ENCODE measurements around the gene ABL1.
"Not testable (repeated sequence)": the region's sequence is repeated elsewhere in the genome, so short reads cannot be mapped to it uniquely, and the experiment has no call there.

The ABL1 gene

GRCh38 chr9:130834371-130835336, at the start of gene ABL1:
TSS of gene ABL1 (plus strand) at chr9:130835254. CDS start at chr9:130835447, 193 bp downstream.
- DNase-seq (ENCODE audit: low read depth): peak; percentile 43

GRCh38 chr9:130785940-130786508, 49.0 kb upstream of the ABL1 start:
- DNase-seq (ENCODE audit: low read depth): no peak

- no peak for DNase-seq (ENCODE audit: low read depth)
These were observed 48.5 kb upstream of the ABL1 start for GRCh38 chr9:130786526-130786925.

DNA sequence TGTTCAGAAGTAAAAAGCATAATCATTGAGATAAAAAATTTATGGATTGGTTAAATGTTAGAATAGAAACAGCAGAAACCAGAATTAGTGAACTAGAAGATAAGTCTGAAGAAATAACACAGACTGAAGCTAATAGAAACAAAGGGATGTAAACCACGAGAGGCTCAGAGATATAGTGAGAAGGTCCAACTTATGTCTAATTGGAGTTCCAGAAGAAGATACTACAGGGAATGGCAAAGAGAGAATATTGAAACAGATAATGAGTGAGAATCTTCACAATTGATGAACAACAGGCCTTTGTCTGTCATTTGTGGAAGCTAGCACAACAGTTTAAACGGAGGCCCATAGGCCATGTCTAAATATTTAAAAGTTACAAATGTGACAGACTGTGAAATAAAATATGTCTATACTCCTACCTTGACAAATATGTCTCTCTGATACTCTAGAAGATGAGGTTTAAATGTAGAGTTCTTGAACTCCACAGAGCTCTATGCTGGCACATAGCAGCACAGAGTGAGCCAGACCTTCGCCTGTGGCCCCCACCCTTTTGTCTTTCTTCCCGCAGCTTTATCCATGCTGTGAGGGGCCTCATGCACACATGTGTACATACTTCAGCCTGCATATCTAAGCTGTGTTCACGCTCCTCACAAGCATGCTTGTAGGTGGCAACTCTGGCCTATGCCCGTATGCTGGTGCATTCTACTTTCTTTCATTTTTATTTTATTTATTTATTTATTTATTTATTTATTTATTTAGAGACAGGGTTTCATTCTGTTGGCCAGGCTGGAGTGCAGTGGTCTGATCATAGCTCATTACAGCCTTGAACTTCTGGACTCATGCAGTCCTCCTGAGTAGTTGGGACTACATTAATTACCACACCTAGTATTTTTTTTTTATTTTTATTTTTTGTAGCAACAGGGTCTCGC, 45.0 kb upstream of the ABL1 start:
- DNase-seq (ENCODE audit: low read depth): no peak

- no peak for DNase-seq (ENCODE audit: low read depth)
These were observed 43.7 kb upstream of the ABL1 start for GRCh38 chr9:130791303-130791894.

- DNase-seq (ENCODE audit: low read depth): no peak
These were observed 41.5 kb upstream of the ABL1 start for GRCh38 chr9:130793589-130793988.

- DNase-seq (ENCODE audit: low read depth): not testable (repeated sequence)
These were observed 41.0 kb upstream of the ABL1 start for GRCh38 chr9:130794021-130794420.

- DNase-seq (ENCODE audit: low read depth): not testable (repeated sequence)
These were observed 40.6 kb upstream of the ABL1 start for GRCh38 chr9:130794423-130794822.

GRCh38 chr9:130794923-130795495, 40.0 kb upstream of the ABL1 start:
- no peak for DNase-seq (ENCODE audit: low read depth)

GRCh38 chr9:130803116-130803515, 31.9 kb upstream of the ABL1 start:
- not testable (repeated sequence) for DNase-seq (ENCODE audit: low read depth)

- no peak for DNase-seq (ENCODE audit: low read depth)
These were observed 29.3 kb upstream of the ABL1 start for GRCh38 chr9:130805510-130806326.

- DNase-seq (ENCODE audit: low read depth): no peak
These were observed 28.7 kb upstream of the ABL1 start for GRCh38 chr9:130806327-130806716.

DNA sequence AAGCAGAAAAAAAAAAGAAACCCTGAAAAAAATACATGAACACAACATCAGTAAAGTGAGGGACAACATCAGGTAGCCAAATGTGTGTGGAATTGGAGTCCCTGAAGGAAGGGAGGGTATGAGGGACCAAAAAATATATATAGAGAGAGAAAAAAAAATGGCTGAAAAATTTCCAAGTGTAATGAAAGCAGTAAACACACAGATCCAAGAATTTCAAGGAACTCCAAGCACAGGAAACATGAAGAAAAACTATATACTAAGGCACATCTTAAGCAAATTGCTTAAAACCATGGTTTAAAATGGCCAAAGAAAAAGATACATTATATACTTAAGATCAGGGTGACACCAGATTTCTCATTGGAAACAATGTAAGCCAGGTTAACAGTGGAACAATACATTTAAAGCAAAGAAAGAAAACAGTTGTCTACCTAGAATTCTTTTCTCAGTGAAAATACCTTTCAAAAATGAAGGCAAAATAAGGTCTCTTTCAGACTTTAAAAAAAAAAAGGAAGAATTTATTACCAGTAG, 24.4 kb upstream of the ABL1 start:
- no peak for DNase-seq (ENCODE audit: low read depth)

DNA sequence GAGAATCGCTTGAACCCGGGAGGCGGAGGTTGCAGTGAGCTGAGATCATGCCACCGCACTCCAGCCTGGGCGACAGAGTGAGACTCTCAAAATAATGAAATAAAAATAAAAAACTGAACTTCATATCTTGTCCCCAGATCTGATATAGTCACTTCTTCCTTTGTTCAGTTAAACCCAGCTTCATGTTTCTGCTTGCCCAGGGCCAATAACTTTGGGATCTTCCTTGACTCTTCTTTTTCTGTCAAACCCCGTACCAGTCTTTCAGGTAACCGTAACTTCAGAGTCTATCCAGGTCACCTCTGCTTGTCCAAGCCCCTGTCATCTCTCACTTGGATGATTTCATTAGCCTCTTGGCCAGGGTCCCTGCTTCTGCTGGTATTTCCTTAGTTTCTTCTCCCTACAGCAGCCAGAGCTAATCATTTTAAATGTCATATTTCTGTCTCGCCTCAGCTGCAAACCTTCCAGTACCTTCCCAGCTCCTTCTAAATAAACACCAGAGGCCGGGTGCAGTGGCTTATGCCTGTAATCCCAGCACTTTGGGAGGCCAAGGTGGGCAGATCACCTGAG, 19.7 kb upstream of the ABL1 start:
- no peak for DNase-seq (ENCODE audit: low read depth)

DNA sequence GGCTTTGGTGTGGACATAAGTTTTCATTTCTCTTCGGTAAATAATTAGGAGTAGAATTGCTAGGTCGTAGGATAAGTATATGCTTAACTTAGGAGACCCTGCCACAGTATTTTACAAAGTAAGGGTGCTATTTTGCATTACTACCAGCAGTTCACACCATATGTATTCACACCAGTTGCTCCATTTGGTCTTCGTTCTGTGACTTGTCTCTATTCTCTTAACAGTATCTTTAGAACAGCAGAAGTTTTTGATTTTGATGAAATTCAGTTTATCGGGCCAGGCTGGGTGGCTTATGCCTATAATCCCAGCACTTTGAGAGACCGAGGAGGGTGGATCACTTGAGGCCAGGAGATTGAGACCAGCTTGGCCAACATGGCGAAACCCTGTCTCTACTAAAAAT, 17.1 kb upstream of the ABL1 start:
- no peak for DNase-seq (ENCODE audit: low read depth)

DNA sequence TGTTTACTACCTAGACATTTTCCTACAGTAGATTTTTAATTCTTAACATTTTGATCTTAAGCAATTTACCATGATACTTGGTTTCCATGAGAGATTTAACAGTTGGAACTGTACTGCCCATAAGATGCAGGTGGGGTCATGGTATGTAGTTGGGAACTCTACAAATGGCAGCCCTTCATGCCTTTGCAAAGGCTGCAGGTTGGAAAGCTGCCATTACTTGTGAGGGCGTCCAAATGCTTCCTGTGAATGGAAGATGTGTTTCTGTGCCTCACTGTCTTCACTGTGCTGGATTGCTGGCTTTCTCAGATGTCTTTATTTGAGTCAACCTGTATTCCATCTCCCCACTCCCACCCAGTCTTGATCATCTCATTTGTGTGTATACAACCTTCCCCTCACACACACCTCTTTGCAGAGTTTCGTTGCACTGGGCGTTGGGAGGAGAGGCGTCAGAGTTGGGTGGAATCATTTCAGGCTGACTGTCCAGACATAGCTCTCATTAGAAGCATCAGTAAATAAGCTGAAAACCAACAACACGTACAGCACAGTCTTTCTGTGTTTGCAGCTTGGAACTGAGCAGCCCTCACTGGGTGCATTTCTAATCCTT, 14.8 kb upstream of the ABL1 start:
- no peak for DNase-seq (ENCODE audit: low read depth)

- DNase-seq (ENCODE audit: low read depth): no peak
These were observed 11.6 kb upstream of the ABL1 start for GRCh38 chr9:130823435-130823834.

DNA sequence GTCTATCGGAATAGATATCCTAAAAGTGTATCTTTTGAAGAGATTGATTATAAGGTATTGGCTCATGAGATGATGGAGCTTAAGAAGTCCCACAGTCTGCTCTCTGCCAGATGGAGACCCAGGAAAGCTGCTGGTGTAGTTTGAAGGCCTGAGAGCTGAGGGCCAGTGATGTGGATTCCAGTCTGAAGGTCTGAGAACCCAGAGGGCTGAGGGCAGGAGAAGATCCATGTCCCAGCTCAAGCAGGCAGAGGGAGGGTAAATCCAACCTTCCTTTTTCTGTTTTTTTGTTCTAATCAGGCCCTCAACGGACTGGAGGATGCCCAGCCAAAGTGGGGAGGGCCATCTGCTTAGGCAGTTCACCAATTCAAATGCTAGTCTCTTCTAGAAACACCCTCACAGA, 11.0 kb upstream of the ABL1 start:
- no peak for DNase-seq (ENCODE audit: low read depth)

GRCh38 chr9:130824643-130825350, 10.3 kb upstream of the ABL1 start:
- no peak for DNase-seq (ENCODE audit: low read depth)
